SU-DHL-6 (cell line): ENCODE data around the gene TBC1D22A.

Source experiments
- H2AFZ ChIP-seq: fragments of 200-600 bp; sonication (generic); 2 replicates; pipeline ENCODE4 v1.6.1; 2014; ENCODE audit warnings: low read depth, mild to moderate bottlenecking, moderate library complexity, mixed read lengths, antibody characterized with exemption, low read length; ENCODE audit not compliant: severe bottlenecking
- H3F3A ChIP-seq: fragments of 200-600 bp; shearing (Covaris generic); 2 replicates; pipeline ENCODE4 v1.6.0; 2016; ENCODE audit warnings: antibody characterized with exemption, mild to moderate bottlenecking; ENCODE audit not compliant: insufficient read depth
- H3K27ac ChIP-seq: fragments of 200-600 bp; sonication (generic); 2 replicates; pipeline ENCODE4 v1.5.1; 2016; ENCODE audit warnings: low read depth, mild to moderate bottlenecking, low read length, moderate library complexity, mixed read lengths
- H3K27me3 ChIP-seq: fragments of 200-600 bp; sonication (generic), shearing (Covaris generic); 2 replicates; pipeline ENCODE4 v1.6.0; 2014; ENCODE audit warnings: mild to moderate bottlenecking, low read length
- H3K36me3 ChIP-seq: fragments of 200-600 bp; sonication (generic); 2 replicates; pipeline ENCODE4 v1.6.1; 2014; ENCODE audit warnings: mild to moderate bottlenecking, low read length, mixed read lengths
- H3K4me2 ChIP-seq: fragments of 300-600, 200-600 bp; shearing (Covaris generic), sonication (generic); 2 replicates; pipeline ENCODE4 v1.6.0; 2014; ENCODE audit warnings: low read length, low read depth, mild to moderate bottlenecking; ENCODE audit not compliant: poor library complexity, severe bottlenecking
- H3K4me3 ChIP-seq: fragments of 200-600 bp; sonication (generic); 2 replicates; pipeline ENCODE4 v1.5.1; 2014; ENCODE audit warnings: antibody characterized with exemption, low read length, mild to moderate bottlenecking, mixed read lengths; ENCODE audit not compliant: insufficient read depth, poor library complexity, severe bottlenecking
- H3K79me2 ChIP-seq: fragments of 200-600 bp; sonication (generic); 2 replicates; pipeline ENCODE4 v1.6.1; 2014; ENCODE audit warnings: mild to moderate bottlenecking, low read length, moderate library complexity; ENCODE audit not compliant: insufficient read depth
- H3K9ac ChIP-seq: fragments of 200-600 bp; sonication (generic); 2 replicates; pipeline ENCODE4 v1.7.0; 2014; ENCODE audit warnings: mild to moderate bottlenecking, low read length
- H3K9me2 ChIP-seq: fragments of 200-600 bp; sonication (generic); replicated peaks from 2 replicates; pipeline ENCODE4 v1.6.1; 2014; ENCODE audit warnings: low read length; ENCODE audit not compliant: insufficient read depth
- H3K9me3 ChIP-seq: fragments of 200-600 bp; sonication (generic); 2 replicates; pipeline ENCODE4 v1.6.1; 2014; ENCODE audit warnings: low read length, mixed read lengths; ENCODE audit not compliant: insufficient read depth
- H4K20me1 ChIP-seq: fragments of 200-600 bp; sonication (generic); 2 replicates; pipeline ENCODE4 v1.6.1; 2014; ENCODE audit warnings: low read depth, mild to moderate bottlenecking, antibody characterized with exemption, low read length, moderate library complexity, mixed read lengths
- CTCF ChIP-seq: fragments of 200-600 bp; sonication (generic); IDR thresholded peaks from one replicate; pipeline ENCODE4 v1.5.1; 2017; ENCODE audit warnings: antibody characterized with exemption, mild to moderate bottlenecking, low read length, moderate library complexity; ENCODE audit not compliant: insufficient read depth, poor library complexity, severe bottlenecking
- EZH2phosphoT487 ChIP-seq: fragments of 200-600 bp; sonication (generic), shearing (Covaris generic); conservative IDR thresholded peaks from 2 replicates; pipeline ENCODE4 v1.6.1; 2018; ENCODE audit warnings: mild to moderate bottlenecking, antibody characterized with exemption, low read length, moderate library complexity, mixed read lengths

Gene TBC1D22A

GRCh38 chr22:47069270-47069669 lies 306.8 kb downstream of the TBC1D22A start:
- Histone ChIP-seq H3K79me2 (peaks cover 13% of the 10 kb centered on the region), H3K27me3 (no peaks in the 10 kb centered on the region), H2AFZ (no peak overlapping the region), H3K36me3 (no peaks in the 10 kb centered on the region), H3K9ac (no peak overlapping the region), H3K9me2 (no peaks in the 10 kb centered on the region), H3F3A (no peaks in the 10 kb centered on the region), H3K4me2 (no peak overlapping the region), H3K27ac (no peak overlapping the region), H4K20me1 (no peaks in the 10 kb centered on the region), H3K9me3 (no peaks in the 10 kb centered on the region), H3K4me3 (no peak overlapping the region)
- no peak for TF ChIP-seq CTCF
- TF ChIP-seq EZH2phosphoT487 = no peak

DNA sequence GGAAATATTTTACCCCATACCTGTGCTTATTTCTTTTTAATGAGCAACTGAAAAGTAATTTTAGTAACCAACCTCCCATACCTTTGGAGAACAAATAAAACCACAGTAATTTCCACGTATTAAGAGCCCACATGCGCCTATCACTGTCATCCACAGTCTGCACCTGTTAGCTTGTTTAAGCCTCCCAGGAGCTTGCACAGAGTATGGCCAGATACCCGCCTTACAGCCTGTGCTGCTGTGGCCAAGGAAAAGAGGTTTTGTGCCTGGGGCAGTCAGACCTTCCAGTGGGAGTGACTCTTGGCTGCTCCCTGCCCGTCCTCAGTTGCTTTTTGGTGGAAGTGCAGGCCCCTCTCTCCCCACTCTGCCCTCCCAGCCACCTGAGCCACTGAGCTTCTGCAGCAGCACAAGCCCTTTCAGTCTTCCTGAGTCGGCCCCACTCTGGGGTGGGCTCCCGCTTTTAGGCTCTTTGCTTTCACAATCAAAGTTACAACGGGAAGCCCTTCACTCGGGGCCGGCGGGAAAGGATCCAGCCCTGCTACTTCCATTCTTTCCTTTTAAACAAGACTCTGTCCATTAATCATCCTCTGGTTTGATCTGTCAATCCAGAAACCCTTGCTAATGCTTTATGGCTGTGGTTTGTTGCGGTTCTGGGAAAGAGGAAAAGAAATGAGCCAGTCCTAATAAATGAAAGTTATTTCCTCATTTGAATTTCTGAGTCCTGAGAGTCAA lies 308.8 kb downstream of the TBC1D22A start:
- Histone ChIP-seq H3K4me3 (no peak overlapping the region), H3K79me2 (peaks cover 13% of the 10 kb centered on the region), H2AFZ (no peak overlapping the region), H3K27me3 (no peaks in the 10 kb centered on the region), H3K9ac (no peak overlapping the region), H4K20me1 (no peaks in the 10 kb centered on the region), H3F3A (no peaks in the 10 kb centered on the region), H3K36me3 (no peaks in the 10 kb centered on the region), H3K4me2 (no peak overlapping the region), H3K27ac (no peak overlapping the region), H3K9me2 (no peaks in the 10 kb centered on the region), H3K9me3 (no peaks in the 10 kb centered on the region)
- no peak for TF ChIP-seq EZH2phosphoT487
- TF ChIP-seq CTCF = no peak

GRCh38 chr22:47071807-47072641 lies 309.6 kb downstream of the TBC1D22A start:
- Histone ChIP-seq H3K27ac (no peak overlapping the region), H3K27me3 (no peaks in the 10 kb centered on the region), H3K79me2 (peaks cover 13% of the 10 kb centered on the region), H3K36me3 (no peaks in the 10 kb centered on the region), H3K4me2 (no peak overlapping the region), H2AFZ (no peak overlapping the region), H3K9me2 (no peaks in the 10 kb centered on the region), H3K9me3 (no peaks in the 10 kb centered on the region), H4K20me1 (no peaks in the 10 kb centered on the region), H3F3A (no peaks in the 10 kb centered on the region), H3K9ac (no peak overlapping the region), H3K4me3 (no peak overlapping the region)
- TF ChIP-seq EZH2phosphoT487 (no peak), CTCF (no peak)
